HS-5 (cell line): Measurements from ENCODE around the gene LCK.

Source experiments
- DNase-seq: peaks from one replicate; pipeline ENCODE4 v3.0.0-alpha.2; 2012; ENCODE audit warnings: low read depth

The LCK gene

DNA sequence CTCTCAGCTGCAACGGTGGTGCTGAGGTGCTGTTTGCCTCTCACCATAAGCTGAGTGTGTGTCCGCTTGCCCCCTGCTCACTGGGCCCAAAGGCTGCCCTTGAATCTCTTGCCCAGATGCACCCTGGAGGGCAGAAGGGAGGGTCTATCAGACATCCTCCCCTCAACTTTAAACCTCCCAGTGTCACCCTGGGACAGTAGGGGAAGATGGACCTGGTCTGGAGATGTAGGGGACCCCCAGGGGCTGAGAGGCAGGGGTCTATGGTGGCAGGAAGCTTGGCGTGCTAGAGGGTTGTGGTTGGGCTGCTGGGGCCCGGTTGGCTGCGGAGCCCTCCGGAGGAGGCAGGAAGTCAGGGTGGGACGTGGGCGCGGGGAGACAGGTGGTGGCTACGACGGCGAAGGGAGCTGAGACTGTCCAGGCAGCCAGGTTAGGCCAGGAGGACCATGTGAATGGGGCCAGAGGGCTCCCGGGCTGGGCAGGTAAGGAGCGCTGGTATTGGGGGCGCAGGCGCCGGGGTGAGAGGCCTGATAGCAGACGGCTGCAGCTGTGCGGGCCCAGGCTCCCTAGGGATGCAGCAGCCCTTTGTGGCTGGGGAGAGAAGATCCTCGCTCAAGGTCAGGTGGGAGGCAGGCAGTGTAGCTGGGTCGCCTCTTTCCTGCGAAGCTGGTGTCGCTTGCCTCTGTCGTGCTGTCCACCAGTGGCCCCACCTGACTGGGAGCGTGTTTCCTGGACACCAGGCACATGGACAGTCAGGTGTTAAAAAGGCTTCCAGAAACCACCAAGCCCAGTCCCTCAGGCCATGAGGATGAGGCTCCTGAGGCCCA lies at the start of gene LCK:
LCK (plus strand) TSS at position 373 of the 824 bp plus-strand sequence. CDS start 23,065 bp downstream, outside the sequence.
- no peak for DNase-seq

DNA sequence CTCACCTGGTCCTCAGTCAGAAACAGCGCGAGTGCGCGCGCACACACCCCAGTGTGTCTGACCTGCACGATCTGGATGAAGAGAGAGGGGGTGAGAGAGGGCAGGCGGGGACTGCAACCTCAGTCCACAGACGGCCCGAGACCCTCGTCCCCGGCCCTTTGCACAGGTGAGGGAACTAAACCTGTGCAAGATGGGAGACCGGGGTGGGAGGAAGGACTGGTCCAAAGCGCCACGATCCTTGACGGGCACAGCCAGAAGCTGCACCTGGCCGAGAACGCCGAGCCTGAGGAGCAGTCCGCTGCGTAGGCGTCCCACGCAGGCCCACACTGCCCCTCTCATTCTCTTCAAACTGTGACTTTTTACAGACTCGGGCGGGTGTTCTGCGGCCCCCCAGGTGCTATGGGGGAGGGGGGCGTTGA lies 46.1 kb upstream of the LCK start:
- DNase-seq = no peak

DNA sequence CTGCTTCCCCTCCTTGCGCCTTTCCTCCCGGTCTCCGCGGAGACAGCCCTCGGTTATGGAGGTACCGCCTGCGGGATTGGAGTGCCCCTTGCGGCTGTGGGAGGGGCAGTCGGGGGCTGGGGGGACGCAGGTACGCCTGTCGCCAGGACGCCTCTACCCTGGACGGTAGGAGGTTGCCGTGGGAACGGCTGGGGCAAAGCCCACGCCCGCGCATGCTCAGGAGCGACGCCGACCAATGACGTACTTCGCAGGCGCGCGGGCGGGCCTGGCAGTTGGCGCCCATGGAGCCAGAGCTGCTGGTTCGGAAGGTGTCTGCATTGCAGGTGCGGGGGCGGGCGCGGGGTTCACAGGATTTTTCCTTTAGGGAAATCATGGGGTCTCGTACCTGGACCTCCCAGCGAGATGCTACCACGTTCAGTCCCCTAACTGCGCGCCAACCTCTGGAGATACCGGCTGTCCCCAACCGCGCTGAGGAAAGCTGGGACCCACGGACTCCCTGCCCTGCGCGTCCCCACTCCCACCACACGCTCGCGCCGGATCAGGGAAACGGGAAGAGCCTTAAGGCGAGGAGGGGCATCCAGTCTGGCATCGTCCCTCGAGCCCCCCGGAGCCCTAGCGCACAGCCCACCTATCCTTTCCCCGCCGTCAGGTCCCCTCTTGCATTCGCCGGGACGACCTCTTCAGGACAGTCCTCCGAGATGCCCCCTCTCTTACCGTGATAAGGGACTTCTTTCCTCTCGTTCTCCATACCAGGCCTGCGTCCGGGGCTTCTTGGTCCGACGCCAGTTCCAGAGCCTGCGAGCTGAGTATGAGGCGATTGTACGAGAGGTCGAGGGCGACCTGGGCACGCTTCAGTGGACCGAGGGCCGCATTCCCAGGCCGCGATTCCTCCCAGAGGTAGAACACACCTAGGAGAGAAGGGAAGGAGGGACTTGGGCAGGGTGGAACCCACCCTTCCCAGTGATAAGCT lies 45.4 kb upstream of the LCK start, which contains the start of gene IQCC:
IQCC (plus strand) TSS at position 271 of the 970 bp plus-strand sequence; CDS start at position 282, 11 bp downstream.
- no peak for DNase-seq

DNA sequence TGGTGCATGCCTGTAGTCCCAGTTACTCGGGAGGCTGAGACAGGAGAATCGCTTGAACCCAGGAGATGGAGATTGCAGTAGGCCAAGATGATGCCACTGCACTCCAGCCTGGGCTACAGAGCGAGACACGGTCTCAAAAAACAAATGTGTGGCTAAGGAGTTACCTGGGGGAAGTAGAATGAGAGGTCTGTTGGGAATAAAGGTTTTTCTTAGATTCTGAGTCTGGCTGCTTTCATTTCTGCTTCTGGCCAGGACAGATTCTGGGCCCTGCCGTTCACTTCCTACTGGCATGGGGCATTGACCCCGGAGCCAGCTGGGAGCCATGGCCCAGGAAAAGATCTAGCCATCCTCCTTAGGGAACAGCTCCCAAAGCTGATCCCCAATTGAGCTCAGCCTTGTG lies 42.6 kb upstream of the LCK start:
- no peak for DNase-seq

DNA sequence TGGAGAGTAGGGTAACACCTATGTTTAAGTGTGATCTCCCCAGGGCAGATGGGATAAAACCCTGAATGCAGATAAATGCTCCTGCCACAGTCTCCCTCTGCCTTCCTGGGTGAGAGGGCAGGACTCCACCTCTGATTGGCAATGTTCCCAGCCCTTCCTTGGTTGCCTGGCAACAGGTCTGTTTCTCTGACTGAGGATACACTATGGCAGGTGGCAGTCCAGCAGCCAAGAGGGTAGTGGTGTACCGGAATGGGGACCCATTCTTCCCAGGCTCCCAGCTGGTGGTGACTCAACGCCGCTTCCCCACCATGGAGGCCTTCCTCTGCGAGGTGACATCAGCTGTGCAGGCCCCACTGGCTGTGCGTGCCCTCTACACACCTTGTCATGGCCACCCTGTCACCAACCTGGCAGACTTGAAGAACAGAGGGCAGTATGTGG lies 42.2 kb upstream of the LCK start, which contains the start of gene DCDC2B:
DCDC2B (plus strand) TSS at position 199 of the 438 bp plus-strand sequence; CDS start at position 204, 5 bp downstream.
- DNase-seq = no peak

DNA sequence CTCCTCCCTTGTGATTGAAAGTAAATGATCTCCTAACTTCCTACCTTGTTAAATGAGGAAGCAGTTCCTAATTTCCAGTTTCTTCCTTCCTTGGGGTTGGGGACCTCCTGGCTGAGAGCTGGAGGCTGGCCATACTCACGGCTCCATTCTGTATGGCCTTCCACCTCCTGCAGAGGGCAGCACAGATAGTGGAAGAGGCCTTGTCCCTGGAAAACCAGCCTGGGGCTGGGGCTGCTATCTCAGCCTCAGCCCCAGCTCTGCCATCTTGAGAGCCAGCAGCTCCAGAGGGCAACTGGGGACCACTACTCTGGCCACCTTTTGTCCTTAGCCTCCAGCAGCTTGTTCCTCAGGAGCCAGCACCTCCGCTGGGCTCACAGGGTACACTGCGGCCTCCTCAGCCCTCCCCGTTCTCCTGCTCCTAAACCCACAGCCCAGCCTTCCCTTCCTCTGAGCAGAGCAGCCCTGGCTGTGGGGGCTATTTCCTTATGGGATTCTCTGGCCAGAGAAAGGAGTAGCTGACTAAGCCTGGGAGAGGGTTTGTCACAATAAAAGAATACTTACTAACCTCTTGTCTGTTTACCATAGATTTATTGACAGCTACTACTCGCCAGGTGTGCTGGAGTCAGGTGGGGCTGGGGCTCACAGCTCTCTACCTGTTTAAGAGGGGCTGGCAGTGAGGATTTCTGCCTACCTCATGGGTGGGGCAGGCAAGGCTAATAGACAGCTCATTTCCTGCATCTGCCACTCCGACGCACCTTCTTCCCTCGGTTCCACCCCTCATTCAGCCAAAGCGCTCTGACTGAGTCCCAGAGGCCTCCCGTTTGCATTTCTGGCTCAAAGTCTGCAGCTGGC lies 35.2 kb upstream of the LCK start:
- no peak for DNase-seq

DNA sequence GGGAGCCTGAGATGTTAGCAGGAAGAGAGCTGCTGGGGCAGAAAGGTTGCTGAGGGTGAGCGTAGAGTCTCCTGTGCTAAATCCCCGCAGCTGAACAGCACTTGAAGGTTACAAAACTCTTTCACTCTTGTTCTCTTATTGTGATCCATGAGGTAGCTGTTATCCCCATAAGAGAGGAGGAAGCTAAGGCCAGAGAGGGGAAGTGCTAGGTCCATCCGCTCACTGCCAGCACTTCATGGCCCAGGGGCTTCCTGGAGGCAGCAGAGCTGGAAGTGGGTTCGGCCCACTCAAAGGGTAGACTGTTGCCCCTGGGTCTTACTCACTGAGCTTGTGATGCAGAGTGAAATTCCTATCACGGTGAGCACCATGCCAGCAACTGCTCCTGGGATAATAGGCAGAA lies 34.5 kb upstream of the LCK start:
- no peak for DNase-seq

DNA sequence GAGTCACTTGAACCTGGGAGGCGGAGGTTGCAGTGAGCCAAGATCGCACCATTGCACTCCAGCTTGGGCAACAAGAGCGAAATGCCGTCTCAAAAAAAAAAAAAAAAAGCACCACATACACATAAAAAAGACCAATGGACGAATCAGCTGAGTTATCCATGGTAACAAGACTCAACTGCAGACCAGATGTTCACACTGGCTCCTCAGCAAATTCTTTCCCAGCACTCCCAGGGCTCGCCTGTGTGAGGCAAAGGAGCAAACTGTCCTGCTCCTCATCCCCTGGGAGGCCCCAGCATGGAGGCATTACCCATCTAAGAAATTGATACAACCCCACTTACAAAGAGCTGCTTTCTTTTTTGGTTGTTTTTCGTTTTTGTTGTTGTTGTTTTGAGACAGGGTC lies 32.0 kb upstream of the LCK start:
- DNase-seq = no peak

DNA sequence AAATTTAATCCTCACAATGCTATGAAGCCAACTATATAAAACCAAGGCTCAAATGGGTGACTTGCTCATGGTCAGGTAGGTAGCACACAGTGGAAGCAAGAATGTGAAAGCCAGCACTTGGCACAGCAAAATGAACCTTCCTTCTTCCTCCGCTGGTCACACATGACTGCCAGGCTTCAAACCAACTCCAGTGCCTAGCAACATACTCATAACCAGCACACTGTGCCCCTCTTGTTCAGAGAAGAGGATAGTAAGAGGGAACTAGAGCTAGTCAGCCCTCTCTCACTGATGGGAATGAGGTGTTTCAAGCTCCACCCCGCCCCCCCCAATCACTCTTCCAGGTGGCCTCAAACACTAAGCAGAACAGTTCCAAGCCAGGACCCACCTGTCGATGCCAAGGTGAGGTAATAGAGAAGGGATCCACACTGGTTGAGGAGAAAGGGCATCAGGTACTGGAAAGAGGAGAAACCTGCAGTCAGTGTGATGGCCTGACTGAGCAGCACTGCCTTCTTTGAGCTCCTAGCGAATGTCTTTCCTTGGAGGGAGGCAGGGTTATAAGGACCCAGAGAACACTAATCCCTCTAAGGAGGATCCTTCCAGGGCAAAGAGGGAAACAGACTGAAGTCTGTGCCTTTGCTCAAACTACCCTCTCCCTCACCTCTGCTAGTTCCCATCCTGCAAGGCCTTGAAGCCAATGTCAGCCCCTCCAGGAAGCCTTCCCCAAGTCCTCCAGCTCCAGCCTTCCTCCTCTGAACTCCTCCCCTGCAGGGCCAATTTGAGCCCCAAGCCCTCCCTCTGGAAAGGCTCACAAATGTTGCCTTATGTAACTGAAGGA lies 30.1 kb upstream of the LCK start:
- no peak for DNase-seq

DNA sequence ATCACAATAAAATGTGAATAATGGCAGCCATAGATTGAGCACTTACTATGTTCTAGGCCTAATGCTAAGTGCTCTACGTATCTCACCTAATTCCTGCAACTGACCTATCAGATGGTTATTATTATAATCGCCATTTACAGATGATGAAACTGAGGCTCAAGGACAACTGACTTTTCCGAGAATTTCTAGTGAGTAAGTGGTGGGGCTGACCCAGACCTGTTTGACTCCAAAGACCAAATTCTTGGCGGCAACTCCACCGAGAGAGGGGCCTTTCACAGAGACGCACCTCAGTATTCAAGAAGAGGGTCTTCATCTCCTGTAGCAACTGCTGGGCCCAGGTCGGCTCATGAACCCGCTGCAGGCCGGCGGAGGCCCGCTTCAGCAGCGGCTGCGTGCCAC lies 29.5 kb upstream of the LCK start:
- no peak for DNase-seq

DNA sequence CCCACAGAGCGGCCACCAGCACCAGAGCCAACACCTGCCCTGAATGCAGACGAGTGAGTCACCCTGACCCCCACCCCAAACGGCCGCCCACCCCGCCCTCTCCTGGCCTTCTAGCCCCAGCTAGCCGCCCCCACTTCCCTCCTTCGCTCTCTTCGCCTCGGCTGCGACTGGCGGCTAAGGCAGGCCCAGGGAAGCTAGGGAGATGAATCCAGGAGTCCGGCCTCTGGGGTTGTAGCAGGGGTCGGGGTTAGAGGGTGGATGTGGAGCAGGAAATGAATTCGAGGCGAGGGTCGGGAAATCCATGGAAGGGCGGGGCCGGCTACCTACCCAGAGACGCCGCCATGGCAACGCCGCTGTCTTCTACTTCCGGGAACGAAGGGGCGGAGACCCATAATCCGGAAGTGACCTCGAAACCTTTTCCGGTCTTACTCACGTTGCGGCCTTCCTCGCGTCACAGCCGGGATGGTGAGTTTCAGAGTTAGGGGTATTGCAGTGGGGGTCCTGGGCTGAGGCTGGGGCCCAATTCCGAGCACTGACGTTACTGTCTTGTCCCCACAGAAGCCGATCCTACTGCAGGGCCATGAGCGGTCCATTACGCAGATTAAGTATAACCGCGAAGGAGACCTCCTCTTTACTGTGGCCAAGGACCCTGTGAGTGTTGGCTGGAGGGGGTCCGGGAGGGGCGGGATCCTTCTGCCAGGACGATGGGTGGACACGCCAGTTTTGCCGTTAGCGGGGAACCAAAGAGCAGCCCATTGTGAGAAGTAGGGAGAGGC lies 28.9 kb upstream of the LCK start, which contains the start of the genes EIF3I and TMEM234:
EIF3I (plus strand) TSS at position 428 of the 776 bp plus-strand sequence; CDS start at position 463, 35 bp downstream.
TMEM234 (minus strand) TSS at position 374 of the 776 bp plus-strand sequence; CDS start at position 343, 31 bp downstream.
- DNase-seq = no peak

DNA sequence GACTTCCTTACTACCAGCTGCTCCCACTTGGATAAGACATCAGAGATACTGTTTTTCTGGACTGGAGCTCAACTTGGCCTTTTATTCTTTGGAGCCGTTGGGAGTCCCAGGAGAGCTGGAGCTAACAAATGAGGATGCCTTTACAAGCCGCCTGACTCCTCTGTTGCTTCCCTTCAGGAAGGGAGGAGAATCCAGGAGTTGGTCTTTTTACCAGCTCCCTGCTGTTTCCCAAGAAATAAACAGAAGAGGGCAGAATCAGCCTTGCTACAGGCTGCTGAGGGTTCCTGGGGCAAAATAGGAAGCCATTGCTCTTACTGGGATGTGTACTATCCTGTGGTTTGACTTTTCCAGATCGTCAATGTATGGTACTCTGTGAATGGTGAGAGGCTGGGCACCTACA lies 27.4 kb upstream of the LCK start:
- no peak for DNase-seq

DNA sequence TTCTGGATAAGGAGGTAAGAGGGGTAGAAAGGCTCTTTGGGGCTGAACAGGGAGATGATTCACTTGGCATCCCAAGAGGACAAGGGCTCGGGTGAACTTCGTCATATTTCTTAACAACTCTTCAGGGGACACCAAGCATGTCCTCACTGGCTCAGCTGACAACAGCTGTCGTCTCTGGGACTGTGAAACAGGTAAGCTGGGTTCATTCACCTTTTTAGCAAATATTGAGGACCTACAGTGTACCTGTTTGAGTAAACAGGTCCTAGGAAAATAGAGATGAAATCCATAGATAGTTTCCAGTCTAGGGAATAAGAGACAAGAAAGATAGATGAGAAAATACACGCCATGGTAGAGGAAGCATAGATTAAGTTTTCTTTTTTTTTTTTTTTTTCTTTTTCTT lies 26.8 kb upstream of the LCK start:
- DNase-seq = no peak

DNA sequence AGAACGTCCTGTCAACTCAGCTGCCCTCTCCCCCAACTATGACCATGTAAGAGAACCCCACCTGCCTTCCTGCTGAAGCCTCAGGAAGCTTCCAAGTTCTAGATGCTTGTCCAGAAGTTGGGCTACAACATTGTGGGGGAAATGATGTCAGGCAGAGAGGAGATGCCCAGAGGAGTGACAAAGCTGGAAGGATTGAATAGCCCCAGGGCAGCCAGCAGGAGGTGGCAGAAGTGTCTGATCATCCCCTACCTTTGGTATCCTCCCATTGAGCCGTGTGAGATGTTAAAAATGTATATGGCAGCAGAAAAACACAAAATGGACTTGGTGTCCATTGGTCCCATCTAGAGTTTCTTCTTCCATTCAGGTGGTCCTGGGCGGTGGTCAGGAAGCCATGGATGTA lies 22.3 kb upstream of the LCK start:
- DNase-seq = no peak

DNA sequence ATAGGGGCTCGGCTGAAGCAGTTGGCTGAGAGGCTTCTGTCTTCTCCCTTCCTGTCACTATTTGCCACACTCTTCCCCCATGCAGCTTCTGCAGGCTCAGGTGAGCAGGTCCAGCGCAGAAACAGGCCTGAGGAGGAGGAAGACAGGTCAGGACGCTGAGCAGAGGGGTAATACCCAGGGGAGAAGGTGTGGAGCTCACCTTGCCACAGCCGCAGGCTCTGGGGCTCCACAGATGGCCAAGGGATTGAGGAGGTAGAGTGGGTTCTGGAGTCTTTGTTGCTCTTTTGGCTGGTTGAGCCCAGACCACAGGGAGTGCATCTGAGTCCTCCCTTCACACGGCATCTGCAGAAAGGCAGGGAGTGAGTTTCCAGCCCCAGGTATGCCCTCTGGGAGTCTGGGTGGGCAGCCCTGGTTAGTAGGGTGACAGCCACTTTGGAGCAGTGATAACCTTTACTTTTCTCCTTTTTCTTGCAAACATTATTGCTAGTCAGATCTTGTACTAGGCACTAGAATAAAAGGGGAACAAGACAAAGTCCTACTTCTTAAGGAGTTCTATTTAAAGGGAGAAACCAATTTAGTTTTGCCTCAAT lies 19.1 kb upstream of the LCK start:
- no peak for DNase-seq

DNA sequence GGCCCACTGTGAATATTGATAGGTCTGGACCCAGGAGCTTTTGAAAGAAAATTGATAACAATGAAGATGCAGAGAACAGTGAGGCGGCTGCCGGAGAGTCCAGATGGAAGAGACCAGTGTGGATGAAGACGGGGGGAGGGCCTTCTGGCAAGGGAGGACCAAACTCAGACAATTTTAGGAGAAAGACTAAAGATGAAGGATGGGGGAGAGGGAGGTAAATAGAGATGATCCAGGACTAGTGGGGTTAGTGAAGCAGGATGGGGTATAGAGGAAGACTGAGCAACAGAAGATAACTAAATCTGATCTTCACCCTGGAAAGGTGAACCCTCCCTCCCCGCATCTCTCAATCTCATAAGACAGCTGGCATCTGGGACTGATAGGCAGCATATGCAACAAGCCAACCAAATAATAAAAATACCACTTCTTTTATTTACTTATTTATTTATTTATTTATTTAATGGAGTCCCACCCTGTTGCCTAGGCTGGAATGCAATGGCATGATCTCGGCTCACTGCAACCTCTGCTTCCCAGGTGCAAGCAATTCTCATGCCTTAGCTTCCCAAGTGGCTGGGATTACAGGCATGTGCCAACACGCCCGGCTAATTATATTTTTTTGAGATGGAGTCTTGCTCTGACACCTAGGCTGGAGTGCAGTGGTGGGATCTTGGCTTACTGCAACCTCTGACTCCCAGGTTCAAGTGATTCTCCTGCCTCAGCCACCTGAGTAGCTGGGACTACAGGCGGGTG lies 18.3 kb upstream of the LCK start:
- DNase-seq = no peak

DNA sequence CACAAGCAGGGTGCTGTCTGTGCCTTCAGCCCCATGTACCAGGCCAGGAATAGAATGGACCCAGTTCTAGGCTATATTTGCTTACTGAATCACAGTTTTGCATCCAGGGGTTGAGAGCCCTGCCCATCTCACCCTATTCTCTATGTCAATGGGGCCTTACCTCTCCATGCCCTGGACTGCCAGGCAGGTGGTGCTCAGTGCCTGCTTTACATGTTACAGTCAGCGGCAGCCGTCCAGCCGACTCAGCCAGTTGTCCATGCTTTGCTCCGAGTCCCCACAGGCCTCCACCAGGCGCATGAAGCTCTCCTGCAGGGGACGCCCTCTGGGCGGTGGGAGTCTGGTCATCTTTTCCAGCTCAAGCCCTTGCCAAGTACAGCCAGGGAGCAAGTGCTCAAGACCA lies 16.3 kb upstream of the LCK start:
- no peak for DNase-seq

DNA sequence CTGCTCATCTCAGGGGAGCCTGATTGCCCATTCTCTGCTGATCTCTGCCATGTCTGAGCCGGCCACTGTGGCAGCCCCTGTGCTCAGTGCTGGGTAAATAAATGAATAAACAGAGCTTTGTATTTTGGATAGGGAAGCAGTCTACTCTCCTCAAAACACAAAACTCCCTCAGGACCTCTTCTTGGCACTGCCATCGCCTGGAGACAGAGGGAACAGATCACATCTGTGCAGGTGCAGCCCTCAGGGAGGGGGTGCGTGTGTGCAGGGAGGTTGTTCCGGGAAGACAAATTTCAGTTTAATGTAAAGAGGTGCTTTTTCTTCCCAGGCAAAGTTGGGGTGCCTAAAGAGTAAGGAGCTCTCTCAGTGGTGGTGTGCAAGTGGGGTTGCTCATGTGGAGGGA lies 11.7 kb upstream of the LCK start:
- no peak for DNase-seq

DNA sequence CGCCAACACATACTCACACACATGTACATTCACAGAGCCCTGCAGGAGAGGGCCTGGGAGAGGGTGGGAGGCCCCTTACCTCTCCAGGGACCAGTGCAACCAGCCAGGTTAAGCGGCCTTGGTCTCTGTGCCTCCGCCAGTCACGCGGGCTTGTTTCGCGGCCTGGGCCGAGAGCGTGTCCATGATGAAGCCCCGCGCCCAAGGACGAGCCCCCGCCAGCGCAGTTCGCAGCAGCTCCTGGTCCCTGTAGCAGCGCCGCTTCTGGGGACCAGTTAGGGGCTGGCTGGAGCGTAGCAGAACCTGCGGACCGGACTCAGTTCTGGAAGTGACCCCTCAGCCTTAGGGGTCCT lies 11.3 kb upstream of the LCK start:
- no peak for DNase-seq
